HEK293T (cell line): Measurements from ENCODE around the gene VIPR2.

ENCODE experiments used
- ARNT ChIP-seq: fragments of 450-650 bp; IDR thresholded peaks from 2 replicates; pipeline ENCODE4 v1.6.1; 2017; ENCODE audit warnings: mild to moderate bottlenecking
- BHLHE40 ChIP-seq: fragments of 450-650 bp; IDR thresholded peaks from 2 replicates; pipeline ENCODE4 v1.6.1; 2016; ENCODE audit warnings: mild to moderate bottlenecking, moderate library complexity, borderline replicate concordance
- CTBP1 ChIP-seq: fragments of 450-650 bp; IDR thresholded peaks from 2 replicates; pipeline ENCODE4 v1.6.1; 2016; ENCODE audit warnings: borderline replicate concordance
- FOXA1 ChIP-seq: fragments of 450-650 bp; IDR thresholded peaks from 2 replicates; pipeline ENCODE4 v1.6.1; 2016; ENCODE audit warnings: mild to moderate bottlenecking
- FOXK2 ChIP-seq: fragments of 450-650 bp; IDR thresholded peaks from 2 replicates; pipeline ENCODE4 v1.6.1; 2016; ENCODE audit warnings: mild to moderate bottlenecking
- FOXM1 ChIP-seq: fragments of 450-650 bp; IDR thresholded peaks from 2 replicates; pipeline ENCODE4 v1.6.1; 2017; ENCODE audit warnings: mild to moderate bottlenecking, borderline replicate concordance
- HDGF ChIP-seq: fragments of 450-650 bp; IDR thresholded peaks from 2 replicates; pipeline ENCODE4 v1.6.1; 2017; ENCODE audit warnings: antibody characterized with exemption, borderline replicate concordance
- L3MBTL2 ChIP-seq: fragments of 450-650 bp; conservative IDR thresholded peaks from 2 replicates; pipeline ENCODE4 v1.6.1; 2016; ENCODE audit warnings: mild to moderate bottlenecking
- SP1 ChIP-seq: fragments of 450-650 bp; IDR thresholded peaks from 2 replicates; pipeline ENCODE4 v1.6.1; 2017
- SUZ12 ChIP-seq: fragments of 450-650 bp; IDR thresholded peaks from 2 replicates; pipeline ENCODE4 v1.6.1; 2016; ENCODE audit warnings: mild to moderate bottlenecking
- TARDBP ChIP-seq: fragments of 450-650 bp; IDR thresholded peaks from 2 replicates; pipeline ENCODE4 v1.6.1; 2016
- ZNF384 ChIP-seq: fragments of 450-650 bp; IDR thresholded peaks from 2 replicates; pipeline ENCODE4 v1.6.1; 2016
- TF ChIP-seq, protein P1 (sequence below): fragments of 450-650 bp; IDR thresholded peaks from 2 replicates; pipeline ENCODE4 v1.6.1; 2016

DNA sequence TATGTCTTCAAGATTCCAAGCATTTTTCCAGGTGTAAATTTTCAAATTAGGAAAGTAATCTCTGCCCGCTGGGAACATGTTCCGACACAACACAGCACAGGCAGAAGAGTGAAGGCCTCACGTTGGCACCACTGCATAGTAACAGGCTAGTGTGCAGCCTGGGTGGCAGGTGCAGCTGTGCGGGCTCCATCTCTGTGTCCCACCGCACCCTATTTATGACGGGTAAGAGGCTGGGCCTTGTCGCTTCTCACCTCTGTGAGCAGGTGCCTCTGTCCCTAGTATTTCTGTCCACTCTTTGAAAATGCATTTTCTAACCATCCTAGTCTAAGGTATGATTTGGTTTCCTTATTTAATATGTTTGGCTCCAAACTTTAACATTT lies 24.1 kb downstream of the VIPR2 start:
- TF ChIP-seq, protein P1, sequence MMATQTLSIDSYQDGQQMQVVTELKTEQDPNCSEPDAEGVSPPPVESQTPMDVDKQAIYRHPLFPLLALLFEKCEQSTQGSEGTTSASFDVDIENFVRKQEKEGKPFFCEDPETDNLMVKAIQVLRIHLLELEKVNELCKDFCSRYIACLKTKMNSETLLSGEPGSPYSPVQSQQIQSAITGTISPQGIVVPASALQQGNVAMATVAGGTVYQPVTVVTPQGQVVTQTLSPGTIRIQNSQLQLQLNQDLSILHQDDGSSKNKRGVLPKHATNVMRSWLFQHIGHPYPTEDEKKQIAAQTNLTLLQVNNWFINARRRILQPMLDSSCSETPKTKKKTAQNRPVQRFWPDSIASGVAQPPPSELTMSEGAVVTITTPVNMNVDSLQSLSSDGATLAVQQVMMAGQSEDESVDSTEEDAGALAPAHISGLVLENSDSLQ: no peak
- TF ChIP-seq TARDBP (no peak), BHLHE40 (no peak), SUZ12 (no peak), ARNT (no peak), L3MBTL2 (no peak), FOXM1 (no peak), HDGF (no peak), SP1 (no peak), FOXA1 (no peak), ZNF384 (no peak), CTBP1 (no peak), FOXK2 (no peak)
